Stimulated activated CD4-positive, alpha-beta T cell treated with anti-CD3 and anti-CD28 coated beads, TNF-alpha, amount 100 ng/mL, for 1 hour (primary cell): ENCODE results near the gene LMO7.
"Not testable (repeated sequence)": the region's sequence is repeated elsewhere in the genome, so short reads cannot be mapped to it uniquely, and the experiment has no call there.

Experiments used
- DNase-seq, 3 donors: peaks; one replicate each; pipeline ENCODE4 v3.0.0-alpha.2; 2020; ENCODE audit warnings: low read depth in 3 of 3, low spot score in 1 of 3

LMO7 gene

DNA sequence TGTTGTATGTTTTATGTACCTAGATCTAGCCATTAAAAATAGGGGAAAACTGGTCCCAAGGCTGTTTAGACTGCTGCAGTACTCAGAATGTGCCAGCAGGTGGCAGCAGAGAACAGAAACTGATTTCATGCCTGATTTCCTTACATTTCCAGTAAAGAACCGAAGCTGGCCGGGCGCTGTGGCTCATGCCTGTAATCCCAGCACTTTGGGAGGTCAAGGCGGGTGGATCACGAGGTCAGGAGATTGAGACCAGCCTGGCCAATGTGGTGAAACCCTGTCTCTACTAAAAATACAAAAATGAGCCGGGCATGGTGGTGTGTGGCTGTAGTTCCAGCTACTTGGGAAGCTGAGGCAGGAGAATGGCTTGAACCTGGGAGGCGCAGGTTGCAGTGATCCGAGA lies 59.8 kb downstream of the LMO7 start:
- DNase-seq, result peak; percentile 22 to 69 (median 53)

DNA sequence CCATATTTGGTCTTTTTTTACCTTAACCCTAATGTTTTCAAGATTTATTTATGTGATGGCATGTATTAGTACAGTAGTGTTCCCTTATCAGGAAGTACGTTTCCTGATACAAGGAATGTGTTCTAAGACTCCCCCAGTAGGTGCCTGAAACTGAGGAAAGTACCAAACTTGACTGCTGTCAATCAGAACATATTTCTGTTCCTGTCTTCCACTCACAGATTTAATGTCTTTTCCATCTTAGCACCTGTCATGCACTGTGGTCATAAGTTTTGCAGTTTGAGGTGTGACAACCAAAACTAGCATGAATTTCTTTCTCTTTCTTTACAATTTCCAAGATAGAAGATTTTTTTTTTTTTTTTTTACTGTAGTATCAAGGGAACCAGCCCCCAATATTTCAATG lies 62.9 kb downstream of the LMO7 start:
- DNase-seq, result no peak

DNA sequence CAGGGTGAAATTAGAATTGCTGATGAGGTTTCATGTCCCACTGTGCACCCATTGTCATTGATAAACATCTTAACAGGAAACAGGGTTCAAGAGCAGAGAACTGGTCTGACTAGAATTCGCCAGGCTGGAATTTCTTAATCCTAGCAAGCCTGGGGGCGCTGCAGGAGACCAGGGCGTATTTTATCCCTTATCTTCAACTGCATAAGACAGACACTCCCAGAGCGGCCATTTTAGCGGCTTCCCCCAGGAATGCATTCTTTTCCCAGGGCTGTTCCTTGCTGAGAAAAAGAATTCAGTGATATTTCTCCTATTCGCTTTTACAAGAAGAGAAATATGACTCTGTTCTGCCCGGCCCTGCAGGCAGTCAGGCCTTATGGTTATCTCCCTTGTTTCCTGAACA lies 63.6 kb downstream of the LMO7 start:
- DNase-seq, result not testable (repeated sequence)

DNA sequence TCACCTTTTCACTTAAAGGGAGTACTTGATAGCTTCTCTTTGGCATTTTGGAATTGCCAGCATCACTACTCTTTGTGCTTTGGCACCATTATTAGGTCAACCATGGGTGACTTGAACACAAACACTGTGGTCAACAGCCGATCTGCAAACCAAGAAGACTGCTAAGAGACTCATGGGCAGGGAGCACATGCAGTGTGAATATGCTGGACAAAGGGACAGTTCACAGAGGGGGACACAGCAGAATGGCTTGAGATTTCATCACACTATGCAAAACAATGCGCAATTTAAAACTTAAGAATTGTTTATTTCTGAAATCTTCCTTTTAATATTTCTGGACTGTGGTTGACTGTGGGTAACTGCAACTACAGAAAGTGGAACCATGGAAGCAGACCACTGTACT lies 64.4 kb downstream of the LMO7 start:
- no peak for DNase-seq

DNA sequence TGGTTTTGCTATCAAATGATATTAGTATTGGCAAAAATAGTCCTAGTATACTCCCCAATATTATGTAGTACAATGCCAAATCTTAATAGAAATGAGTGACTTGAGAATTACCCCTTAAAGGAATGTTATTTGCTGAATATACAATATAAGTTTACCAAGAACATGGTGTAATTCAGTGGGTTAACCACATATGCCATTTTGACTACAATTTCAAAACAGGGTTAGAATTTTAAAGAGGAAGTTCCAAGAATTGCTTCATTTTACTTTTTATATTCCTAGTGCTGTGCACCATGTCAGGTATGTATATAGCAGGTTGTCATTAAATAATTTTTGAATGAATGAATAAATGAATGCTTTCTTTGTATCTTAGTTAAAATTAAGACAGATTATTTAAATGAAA lies 66.3 kb downstream of the LMO7 start:
- no peak for DNase-seq

DNA sequence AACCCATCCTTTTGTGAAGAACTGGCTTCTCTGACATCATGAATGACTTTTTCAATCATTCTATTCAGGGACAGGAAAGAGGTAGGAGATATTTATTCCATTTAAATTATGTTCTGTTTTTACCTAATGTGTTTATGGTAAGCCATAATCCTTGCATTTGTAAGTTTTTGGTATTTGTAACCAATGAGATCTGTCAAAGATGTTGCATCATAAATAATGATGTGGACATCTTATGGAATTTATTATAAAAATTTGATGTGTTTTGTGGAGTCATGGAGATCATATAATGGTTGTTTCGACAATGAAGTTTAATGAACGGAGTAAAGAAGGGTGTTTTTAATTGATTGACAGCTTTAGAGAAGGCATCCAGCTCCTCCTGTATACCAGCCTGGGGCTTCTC lies 67.6 kb downstream of the LMO7 start:
- DNase-seq, result no peak

DNA sequence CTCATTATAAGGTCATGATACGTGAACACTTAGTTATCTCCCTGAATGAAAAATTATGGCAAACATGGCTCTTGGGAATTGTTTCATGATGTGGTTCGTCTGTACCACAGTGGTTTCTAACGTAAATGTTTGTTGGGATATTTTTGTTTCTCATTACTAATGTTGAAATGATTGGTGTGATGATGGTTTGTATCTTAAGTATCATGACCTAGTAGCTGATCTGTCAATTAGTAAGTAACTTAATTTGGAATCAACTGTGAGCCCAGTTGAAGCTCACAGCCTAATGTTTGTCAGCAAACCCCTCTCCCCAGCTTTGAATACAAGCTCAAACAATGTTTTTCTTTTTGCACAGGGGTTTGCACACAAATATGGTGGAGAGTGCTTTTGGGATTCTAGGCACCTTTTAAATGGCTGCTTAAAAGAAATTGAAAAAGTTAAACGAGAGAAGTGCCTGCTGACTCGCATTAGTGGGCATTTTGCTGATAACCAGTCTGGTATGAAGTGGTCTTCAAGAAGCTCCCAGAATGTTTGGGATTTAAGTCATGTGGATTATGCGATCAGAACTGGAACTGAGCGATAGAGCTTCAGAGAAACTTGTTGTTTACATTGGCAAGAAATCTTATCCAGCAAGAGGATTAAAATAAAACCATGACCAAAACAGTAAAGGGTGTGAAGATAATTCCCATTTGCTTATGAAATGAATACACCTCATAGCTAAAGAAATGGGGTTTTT lies 68.2 kb downstream of the LMO7 start:
- DNase-seq, result no peak

DNA sequence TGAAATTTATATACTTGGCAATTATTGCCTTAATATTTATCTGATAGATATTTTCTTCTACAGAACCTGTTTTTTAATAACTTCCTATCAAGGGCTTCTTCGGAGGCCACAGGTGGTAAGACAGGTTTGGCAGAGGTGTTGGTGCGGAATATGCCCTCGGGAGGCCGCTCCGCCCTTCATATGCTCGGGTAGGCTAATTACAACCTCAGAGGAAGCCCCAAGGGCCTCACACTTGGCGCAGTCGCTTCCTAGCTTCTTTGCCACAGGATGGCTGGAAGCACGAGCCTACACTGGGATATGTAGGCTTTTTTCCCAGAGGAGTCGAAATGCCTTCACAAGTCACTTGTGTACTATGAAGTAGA lies 68.8 kb downstream of the LMO7 start:
- DNase-seq, result no peak

DNA sequence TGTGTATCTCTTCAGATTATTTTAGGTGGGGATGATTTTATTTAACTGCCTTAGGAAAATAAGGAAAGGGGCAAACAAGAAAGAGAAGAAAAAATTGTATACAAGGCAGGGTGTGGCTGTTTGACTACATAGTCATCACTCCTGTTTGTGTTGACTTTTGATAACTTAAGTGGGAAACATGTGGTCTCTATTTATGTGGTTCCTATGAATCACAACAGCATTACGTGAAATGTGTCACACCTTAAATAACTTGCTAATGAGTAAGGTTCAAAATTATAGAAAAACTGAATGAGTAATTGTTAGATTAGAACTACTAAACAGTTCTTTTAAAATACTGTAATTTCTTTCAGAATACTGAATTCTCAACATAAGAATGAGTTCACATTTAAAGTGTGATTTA lies 69.3 kb downstream of the LMO7 start:
- DNase-seq, result no peak

DNA sequence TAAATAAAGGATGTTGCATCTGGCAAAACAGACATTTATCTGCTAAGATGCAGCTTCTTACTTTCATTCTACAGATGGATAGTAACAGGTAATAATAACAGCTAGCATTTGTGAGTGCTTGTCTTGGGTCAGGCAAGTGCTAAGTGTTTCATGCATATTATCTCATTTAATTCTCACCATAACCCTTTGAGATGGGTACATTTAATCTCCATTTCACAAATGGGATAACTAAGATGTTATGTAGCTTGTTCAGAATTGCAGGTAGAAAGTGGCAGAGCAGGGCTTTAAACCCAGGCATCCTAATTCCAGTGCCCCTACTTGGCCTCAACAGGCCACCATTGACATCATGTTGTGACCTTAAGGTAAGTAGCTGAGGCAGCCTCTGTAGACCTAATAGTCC lies 69.8 kb downstream of the LMO7 start:
- no peak for DNase-seq

DNA sequence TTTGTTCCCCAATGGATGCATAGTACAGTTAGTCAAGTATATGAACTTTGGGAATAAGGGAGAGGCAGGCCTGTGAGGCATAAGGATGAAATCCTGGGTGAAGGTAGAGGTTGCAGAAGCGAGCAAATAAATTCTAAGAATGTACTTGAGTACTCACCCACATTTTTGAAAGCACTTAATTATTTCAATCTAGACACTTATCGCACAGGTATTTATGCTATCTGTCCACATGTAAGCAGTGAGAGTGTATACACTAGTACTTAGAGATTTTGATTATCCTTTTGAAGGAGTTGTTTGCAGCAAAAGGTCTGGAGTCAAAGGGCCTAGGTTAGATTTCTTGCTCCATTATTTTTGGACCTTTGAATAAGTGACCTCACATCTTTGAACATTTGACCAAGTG lies 77.7 kb downstream of the LMO7 start:
- no peak for DNase-seq

DNA sequence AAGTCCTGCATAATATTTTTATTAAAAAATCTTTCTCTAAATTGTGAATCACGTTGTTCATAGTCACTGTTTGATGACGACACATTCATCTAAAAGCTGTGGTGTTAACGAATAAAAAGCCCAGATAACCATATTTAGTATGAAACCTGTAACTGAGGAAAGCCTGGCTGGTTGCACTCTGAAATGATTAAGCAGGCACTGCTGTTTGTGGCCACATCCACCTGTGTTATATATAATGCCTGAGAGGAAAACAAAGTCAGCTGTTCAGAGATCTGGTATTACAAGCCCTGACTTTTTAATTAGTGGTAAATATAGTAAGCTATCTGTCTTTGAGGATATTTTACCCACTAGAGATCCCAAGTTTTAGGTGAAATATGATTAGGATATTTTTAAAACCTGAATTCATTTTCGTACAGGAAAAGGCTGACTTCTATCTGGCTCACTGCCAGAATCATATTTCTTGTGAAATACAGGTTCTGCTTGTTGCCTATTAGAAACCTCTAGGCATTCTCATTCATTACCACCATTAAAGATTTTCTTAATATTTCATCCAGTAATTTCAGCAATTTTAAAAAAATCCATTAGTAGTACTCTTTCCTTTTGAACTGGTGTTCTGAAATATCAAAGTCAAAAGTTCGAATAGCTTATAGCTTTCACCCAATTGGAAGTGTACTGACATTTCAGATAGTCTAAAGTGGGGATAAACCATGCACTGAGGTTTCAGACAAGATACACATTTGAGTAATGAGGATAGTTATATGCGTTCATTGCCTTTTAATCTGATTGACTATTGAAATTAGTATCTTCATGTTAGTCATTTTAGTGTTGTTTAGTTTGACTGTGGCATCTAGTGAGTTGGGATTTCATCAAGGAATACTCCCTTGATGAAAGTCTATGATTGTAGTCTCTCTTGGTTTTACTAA lies 79.7 kb downstream of the LMO7 start:
- DNase-seq, result no peak

DNA sequence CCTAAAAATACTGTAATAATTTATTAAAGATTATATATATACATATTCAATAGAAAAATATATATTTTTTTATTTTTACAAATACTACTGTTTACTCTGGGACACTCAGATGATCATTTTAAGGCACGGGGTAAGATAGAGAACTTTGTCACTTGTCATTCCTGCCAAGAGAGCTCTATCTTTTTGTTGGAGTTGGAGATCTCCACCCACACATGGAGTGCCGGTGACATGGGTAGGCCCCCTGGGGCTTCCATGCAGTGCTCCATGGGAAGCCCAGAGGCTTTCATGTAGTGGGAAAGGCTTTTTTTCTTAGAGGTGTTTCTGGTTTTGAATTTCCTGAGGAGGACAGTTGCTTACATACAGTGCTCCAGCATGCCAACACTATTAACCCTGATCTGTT lies 81.4 kb downstream of the LMO7 start:
- no peak for DNase-seq

DNA sequence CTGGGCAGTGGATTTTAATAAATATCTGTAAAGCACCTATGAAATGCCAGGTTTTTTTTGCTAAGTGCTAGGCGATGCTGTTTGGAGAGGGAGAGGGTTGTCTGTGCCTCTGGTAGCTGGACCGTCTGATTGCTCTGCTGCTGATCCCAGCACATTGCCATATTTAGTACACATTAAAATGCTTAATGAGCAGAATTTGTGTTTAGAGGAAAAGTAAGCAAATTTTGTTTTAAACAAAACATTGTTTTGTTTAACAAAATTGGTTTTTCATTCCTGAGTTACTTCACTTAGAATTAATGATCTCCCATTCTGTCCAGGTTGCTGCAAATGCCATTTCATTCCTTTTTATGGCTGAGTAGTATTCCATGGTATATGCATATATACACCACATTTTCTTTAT lies 85.2 kb downstream of the LMO7 start:
- no peak for DNase-seq

DNA sequence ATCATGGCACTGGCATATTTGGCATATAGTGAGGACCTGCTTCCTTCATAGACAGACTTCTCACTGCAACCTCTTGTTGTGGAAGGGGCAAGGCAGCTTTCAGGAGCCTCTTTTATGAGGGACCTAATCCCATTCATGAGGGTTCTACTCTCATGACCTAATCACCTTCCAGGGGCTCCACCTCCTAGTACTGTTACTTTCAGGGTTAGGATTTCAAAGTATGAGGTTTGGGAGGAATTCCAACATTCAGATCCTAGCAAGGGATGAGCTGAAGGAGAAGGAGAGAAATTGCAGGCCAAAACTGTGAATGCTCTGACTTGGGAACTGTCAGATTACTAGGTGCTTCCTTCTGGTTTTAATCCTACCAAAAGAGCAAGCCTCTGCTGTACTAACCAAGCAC lies 87.8 kb downstream of the LMO7 start:
- no peak for DNase-seq

DNA sequence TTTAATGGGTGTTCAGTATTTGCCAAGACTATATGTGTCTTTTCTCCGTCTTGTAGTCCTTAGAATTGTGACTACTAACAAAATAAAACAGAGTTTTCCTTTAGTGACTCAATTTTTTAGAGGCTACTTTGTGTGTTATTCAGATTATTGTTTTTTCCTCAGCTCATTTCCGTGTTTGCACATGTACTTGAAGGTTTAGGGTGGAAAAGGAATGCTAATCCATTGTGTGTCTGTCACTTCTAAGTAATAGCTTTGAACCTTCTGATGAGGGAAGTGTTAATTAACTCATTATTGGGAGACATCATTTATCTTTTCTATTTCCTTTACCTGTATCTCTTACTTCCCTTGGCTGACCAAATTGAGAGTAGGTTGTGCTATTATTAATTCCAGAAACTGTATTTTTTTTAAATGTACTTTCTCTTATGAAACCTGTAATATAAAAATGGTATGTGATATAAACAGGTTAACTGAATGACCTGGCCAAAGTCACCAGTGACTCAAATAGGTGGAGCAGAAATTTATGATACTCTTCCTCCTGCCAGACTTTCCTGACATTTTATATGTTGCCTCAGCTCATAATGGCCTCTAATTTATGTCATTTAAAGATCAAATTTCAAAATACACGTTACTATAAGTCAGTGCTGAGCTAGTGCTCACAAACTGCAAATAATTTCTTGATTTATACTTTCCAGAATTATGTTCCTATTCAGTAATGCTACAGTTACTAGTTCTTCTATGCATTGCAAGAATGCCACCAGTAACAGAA lies 88.8 kb downstream of the LMO7 start:
- no peak for DNase-seq

DNA sequence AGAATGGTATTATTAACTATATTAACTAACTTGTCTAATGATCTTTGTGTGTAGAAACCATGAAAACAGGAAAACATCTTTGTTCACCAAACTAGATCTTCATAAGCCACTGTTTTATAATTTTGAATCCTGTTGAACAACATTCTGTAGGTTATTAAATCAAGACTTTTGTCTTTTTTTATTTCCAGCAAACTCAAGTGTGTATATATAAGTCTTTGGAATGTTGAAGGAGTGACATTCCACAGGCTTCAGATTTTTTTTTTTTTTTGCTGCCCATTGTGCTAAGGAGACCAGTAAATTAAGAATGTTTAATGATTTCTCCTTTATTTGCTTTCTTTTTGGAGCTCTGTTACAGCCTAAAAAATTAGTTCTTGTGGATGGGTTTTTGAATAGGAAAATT lies 89.6 kb downstream of the LMO7 start:
- DNase-seq, result no peak

DNA sequence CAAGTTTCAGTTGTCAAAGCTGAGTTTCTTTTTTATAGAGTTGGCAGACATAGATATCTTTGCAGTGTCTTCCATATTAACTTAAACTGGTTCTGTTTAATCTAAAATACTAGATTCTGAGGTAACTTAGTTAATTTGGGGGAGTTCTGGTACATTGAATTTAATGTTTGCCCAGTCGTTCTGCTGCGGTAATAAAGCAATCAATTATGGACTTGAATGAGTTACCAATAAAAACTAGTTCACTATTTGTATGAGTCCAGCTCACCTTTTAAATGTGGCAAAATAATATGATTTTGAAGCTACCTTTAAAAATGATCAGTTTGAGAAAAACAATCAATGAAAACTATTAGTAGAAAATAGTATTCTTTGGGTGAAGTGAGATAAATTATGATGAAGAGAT lies 90.2 kb downstream of the LMO7 start:
- no peak for DNase-seq

DNA sequence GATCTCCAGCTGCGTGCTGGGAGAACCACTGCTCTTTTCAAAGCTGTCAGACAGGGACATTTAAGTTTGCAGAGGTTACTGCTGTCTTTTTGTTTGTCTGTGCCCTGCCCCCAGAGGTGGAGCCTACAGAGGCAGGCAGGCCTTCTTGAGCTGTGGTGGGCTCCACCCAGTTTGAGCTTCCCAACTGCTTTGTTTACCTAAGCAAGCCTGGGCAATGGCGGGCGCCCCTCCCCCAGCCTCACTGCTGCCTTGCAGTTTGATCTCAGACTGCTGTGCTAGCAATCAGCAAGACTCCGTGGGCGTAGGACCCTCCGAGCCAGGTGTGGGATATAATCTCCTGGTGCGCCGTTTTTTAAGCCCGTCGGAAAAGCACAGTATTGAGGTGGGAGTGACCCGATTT lies 97.0 kb downstream of the LMO7 start:
- not testable (repeated sequence) for DNase-seq

DNA sequence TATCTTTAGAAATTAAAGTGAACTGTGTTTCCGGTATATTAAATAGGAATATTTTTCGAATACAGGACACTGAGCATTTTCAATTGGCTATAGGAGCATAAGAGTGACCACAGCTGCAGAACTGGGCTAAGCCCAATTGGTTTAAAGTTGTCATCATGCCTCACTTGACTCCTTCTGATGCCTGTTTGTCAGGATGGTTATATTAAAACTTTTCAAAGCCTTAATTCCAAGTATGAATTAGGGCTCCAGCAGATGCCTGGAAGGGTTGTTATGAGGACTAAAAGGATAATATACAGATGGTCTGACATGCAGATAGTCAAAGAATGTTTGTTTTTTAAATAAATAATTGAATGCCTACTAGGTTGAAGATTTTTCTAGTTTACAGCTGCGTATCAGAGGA lies 100.0 kb downstream of the LMO7 start:
- no peak for DNase-seq

DNA sequence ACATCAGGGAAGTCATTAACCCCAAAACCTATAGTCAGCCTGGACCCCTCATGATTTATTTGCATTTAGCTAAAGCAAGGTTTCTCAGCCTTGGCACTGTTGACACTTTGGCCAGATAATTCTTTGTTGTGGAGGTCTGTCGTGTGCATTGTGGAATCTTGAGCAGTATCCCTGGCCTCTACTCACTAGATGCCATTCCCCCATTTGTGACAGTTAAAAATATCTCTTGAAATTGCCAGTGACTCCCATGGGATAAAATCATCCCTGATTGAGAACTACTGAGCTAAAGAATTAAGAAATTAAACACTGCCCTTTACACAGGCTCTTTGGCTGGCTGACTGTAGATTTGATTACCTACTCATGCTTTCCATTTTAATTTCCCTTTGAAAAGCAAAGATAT lies 102.7 kb downstream of the LMO7 start:
- no peak for DNase-seq
